ENCODE data around the gene PPFIA4. TPM values are rescaled to one million over a fixed set of nuclear protein-coding genes. Genes with fewer than 3 reads are reported as not detected.

Gene PPFIA4
- total and polyA plus RNA-seq, 9 of the 15 experiments (the other 6 are each of a cell fraction or from before 2014, with no cell fraction given), result 0.07 to 12.0 (median 0.70) TPM

DNA sequence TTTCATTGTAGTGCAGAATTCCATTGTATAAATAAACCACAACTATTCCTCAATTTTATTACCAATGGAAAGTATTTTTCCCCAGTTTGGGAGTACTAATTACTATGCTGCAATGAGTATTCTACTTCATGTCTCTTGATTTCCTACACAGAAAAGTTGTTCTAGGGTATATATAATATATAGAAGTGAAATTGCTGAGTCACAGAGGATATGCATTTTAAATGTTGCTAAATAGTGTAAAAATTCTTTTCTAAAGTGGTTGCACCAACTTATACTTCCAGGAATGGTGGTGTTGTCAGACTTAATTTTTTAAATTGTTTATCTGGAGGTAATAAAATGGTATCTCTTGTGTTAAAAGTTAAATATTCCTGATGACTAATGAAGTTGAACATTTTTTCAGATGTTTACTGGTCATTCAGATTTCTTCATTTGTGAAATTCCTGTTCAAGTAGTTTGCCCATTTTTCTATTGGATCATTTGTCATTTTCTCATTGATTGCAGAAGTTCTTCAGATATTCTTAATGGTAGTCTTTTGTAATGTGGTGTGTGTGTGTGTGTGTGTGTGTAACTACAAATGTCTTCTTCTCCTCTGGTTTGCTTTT is 78.6 kb downstream of the PPFIA4 start (continued):
- TF ChIP-seq, protein P1, sequence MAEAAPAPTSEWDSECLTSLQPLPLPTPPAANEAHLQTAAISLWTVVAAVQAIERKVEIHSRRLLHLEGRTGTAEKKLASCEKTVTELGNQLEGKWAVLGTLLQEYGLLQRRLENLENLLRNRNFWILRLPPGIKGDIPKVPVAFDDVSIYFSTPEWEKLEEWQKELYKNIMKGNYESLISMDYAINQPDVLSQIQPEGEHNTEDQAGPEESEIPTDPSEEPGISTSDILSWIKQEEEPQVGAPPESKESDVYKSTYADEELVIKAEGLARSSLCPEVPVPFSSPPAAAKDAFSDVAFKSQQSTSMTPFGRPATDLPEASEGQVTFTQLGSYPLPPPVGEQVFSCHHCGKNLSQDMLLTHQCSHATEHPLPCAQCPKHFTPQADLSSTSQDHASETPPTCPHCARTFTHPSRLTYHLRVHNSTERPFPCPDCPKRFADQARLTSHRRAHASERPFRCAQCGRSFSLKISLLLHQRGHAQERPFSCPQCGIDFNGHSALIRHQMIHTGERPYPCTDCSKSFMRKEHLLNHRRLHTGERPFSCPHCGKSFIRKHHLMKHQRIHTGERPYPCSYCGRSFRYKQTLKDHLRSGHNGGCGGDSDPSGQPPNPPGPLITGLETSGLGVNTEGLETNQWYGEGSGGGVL (CRISPR knock-in tag; IDR thresholded peaks at IDR 0.05), result no peak
- TF ChIP-seq RFX5 (IDR thresholded peaks at IDR 0.05; ENCODE audit: low read depth, low read length) (no peak), HNRNPL (IDR thresholded peaks at IDR 0.05; ENCODE audit: low read depth, low read length) (no peak), SRF (CRISPR knock-in tag; IDR thresholded peaks at IDR 0.05) (no peak), MAFK (IDR thresholded peaks at IDR 0.05; ENCODE audit: low read length) (peak; percentile 41; the same call in 1 of the 2 replicates), STAG1 (CRISPR knock-in tag; IDR thresholded peaks at IDR 0.05; ENCODE audit: borderline replicate concordance) (no peak), MAZ (CRISPR knock-in tag; conservative IDR thresholded peaks at IDR 0.05 in 1 of 2, IDR thresholded peaks at IDR 0.05 in 1 of 2) (no peak), MEF2D (tag; conservative IDR thresholded peaks at IDR 0.05; ENCODE audit: low read depth) (no peak), MAFF (IDR thresholded peaks at IDR 0.05; ENCODE audit: low read length) (peak; percentile 51; the same call in 1 of the 2 replicates), RBM14 (IDR thresholded peaks at IDR 0.05; ENCODE audit: borderline replicate concordance, insufficient read depth, low read depth, low read length) (no peak), KDM2B (CRISPR knock-in tag; IDR thresholded peaks at IDR 0.05) (no peak), NCOA6 (IDR thresholded peaks at IDR 0.05) (no peak), ZNF79 (CRISPR knock-in tag; IDR thresholded peaks at IDR 0.05; ENCODE audit: low read depth) (no peak), PHB2 (IDR thresholded peaks at IDR 0.05; ENCODE audit: low read depth) (no peak), RBM17 (IDR thresholded peaks at IDR 0.05; ENCODE audit: borderline replicate concordance, low read depth, low read length) (no peak), C11orf30 (IDR thresholded peaks at IDR 0.05; ENCODE audit: low read depth) (peak; percentile 76), KAT7 (CRISPR knock-in tag; IDR thresholded peaks at IDR 0.05; ENCODE audit: borderline replicate concordance) (no peak), ZNF316 (IDR thresholded peaks at IDR 0.05) (peak; percentile 86), ZNF507 (tag; conservative IDR thresholded peaks at IDR 0.05) (no peak), EHMT2 (IDR thresholded peaks at IDR 0.05) (no peak), MXI1 (IDR thresholded peaks at IDR 0.05; ENCODE audit: low read depth, low read length) (no peak), MAFG (tag; conservative IDR thresholded peaks at IDR 0.05) (peak; percentile 67)
- TF ChIP-seq, protein P2, sequence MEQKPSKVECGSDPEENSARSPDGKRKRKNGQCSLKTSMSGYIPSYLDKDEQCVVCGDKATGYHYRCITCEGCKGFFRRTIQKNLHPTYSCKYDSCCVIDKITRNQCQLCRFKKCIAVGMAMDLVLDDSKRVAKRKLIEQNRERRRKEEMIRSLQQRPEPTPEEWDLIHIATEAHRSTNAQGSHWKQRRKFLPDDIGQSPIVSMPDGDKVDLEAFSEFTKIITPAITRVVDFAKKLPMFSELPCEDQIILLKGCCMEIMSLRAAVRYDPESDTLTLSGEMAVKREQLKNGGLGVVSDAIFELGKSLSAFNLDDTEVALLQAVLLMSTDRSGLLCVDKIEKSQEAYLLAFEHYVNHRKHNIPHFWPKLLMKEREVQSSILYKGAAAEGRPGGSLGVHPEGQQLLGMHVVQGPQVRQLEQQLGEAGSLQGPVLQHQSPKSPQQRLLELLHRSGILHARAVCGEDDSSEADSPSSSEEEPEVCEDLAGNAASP (IDR thresholded peaks at IDR 0.05), result no peak
- TF ChIP-seq, protein P3, sequence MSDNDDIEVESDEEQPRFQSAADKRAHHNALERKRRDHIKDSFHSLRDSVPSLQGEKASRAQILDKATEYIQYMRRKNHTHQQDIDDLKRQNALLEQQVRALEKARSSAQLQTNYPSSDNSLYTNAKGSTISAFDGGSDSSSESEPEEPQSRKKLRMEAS (CRISPR knock-in tag; IDR thresholded peaks at IDR 0.05), result no peak
